Measurements from ENCODE around the gene PTPRM.

The PTPRM gene

GRCh38 chr18:7630731-7631442, 63.8 kb downstream of the PTPRM start:
- no peak for DNase-seq

GRCh38 chr18:7632152-7633098, 65.3 kb downstream of the PTPRM start:
- no peak for DNase-seq

GRCh38 chr18:7633171-7633570, 66.1 kb downstream of the PTPRM start:
- no peak for DNase-seq

- DNase-seq = no peak
Measured at GRCh38 chr18:7635948-7636347, 68.8 kb downstream of the PTPRM start.

GRCh38 chr18:7637269-7637668, 70.2 kb downstream of the PTPRM start:
- no peak for DNase-seq

DNA sequence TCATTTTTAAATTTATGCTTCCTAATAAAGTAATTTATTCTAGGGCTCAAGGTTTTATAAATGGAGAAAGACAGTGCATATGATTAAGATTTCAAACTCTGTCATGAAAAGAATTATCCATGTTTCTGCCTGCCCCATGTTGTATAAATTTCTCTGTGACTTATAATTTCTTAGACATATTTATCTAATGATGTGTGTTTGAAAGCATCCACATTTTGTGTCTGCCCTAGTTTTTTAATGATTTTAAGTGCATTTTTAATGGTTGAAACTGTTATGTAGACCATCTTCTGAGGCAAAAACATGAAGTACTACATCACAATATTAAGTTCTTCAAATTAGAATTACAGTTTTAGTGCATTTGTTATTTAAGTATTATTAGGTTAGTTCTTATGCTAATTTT, 71.2 kb downstream of the PTPRM start:
- DNase-seq = no peak

GRCh38 chr18:7641813-7642212, 74.7 kb downstream of the PTPRM start:
- no peak for DNase-seq

GRCh38 chr18:7642331-7642890, 75.3 kb downstream of the PTPRM start:
- DNase-seq = no peak

GRCh38 chr18:7645756-7646155, 78.6 kb downstream of the PTPRM start:
- no peak for DNase-seq

DNA sequence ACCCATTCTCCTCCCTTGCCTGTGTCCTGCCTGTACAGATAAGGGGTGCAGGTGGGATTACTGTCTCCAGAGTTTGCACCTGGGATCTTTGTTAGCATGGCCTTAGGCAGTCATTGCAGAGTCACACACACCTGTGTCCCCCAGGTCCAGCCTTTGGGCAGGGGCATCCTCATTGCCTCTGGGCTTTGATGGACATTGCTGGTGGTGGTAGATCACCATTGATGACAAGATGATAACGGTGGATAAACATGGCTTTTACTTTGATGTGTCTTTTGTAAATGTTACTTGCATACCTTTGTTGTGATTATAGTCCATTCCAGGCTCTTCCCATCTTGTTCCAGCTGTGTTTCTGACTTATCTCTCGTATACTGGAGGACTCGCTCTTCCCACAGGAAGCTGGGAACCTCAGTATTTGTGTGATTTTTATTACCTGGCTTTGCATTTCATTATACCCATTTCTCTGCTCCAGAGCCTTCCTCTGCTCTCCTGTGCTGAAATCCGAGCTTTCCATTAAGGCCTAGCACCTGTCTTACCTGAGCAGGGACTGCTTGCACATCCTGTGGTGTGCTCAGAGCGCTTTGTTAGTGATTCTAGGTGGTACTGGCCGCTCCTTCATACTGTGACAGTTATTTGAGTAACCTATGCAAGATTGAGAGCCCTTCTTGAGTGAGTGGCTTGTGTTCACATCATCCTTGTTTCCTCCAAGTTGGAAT, 79.2 kb downstream of the PTPRM start:
- DNase-seq = no peak

- DNase-seq = no peak
Measured at GRCh38 chr18:7647500-7647899, 80.4 kb downstream of the PTPRM start.

DNA sequence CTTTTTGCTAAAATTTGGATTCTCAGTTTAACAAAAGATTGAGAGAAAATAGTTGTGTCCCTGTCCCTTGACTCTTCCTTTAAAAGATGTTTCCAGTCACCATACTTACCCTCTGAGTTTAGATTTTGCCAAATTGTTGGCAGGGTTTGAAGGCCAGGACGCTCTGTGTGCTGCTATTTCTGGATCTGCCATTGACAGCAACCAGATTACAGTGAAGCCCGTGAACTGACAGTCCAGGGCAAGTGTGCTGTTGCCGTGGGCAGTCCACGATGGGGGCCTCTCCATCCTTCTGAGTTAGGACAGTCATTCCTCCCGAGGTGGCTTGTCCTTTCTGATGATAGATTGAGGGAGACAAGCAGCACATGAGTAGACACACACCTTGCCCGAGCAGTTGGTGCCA, 89.9 kb downstream of the PTPRM start:
- no peak for DNase-seq

DNA sequence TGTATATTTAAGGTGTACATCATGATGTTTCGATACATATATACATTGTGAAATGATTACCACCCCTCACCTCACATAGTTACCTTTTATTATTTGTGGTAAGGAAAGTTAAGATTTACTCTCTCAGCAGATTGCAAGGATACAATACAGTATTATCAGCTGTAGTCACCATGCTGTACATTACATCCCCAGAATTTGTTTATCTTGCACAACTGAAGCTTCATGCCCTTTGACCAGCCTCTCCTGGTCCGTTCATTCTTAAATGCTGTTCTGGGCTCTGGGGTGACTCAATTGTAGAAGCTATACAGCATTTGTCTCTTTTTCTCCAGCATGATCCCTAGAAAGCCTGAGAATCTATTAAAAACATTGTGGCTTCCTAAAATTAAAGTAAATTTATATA, 90.8 kb downstream of the PTPRM start:
- no peak for DNase-seq

GRCh38 chr18:7658701-7659100, 91.6 kb downstream of the PTPRM start:
- no peak for DNase-seq

DNA sequence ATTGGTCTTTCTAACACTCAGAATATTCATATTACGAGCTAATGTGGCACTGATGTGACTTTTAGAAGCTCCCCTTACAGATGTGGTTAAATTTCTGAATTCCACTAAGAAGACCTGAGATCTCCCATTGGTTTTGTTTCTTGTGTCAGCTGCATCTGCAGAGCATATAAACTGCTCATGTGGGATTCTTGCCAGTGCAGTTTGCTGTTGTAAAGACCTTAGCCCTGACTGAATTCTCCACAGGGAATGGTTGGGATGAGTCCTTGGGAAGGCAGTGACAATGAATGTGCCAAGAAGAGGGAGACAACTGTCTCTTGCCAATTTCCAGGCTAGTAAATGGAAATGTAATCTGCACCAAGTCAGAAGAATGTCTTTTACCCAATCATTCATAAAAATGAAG, 94.1 kb downstream of the PTPRM start:
- no peak for DNase-seq

- DNase-seq = no peak
Measured at GRCh38 chr18:7662866-7663265, 95.8 kb downstream of the PTPRM start.

DNA sequence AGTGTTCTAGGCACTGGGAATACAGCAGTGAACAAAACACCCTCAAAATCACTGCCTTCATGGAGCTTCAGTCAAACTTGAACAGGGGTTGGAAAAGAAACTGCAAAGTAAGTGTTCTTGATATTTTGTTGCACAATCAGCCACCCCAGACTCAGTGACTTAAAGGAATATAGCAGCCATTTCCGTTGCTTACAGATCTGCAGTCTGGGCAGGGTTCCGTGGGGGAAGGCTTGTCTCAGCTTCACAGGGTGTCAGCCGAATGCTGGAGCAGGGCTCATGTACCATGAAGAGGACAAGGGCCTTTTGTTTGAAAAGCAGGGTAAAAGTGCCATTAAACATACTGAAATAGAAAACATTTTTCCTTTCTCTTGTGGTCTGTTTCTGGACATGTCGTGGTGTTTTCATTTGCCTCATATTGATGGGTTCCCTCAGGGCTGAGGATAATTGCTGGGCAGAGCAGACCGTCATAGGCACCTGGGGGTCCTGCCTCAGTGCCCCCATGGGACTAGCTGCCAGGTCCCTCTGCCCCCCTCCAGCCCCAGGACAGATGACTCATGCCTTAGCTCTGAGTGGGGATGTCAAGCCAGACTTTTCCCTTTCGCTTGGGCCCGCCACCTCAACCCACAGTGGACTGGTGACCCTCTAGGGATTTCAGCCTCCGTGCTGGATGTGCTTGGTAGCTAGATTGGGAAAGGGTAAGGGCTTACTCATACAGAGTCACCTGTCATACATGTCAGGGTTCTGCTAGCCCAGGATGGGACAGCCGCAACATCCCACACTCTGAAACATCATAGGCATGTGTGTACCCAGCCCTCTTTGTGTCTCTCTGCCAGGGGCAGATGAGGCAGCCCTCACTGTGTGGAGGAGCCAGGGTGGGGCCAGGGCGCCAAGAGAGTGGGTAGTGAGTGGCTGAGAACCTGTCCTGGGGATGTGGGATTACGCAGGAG, 96.5 kb downstream of the PTPRM start:
- DNase-seq = no peak

- no peak for DNase-seq
Measured at GRCh38 chr18:7666195-7666776, 99.2 kb downstream of the PTPRM start.

GRCh38 chr18:7668392-7668791, 101.3 kb downstream of the PTPRM start:
- no peak for DNase-seq

- no peak for DNase-seq
Measured at GRCh38 chr18:7669361-7669760, 102.2 kb downstream of the PTPRM start.

DNA sequence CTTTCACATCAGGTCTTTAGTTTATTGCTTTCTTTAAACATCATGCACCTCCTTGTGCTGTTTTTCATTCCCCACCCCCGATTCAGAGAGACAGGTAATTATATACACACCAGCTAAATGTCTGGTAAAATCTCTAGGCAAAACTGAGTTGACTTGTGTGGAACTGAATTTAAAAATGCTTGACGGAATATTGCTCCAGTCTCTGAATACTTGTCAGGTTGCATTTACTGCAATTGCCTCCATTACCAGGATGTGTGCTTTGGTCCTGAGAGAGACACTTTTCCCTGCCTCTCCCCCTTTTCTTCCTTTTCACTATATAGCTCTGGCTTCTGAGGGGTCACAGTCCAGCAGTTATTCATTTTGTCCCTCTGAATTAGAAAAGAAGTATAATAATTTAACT, 104.0 kb downstream of the PTPRM start:
- DNase-seq = no peak

Measured in activated CD8-positive, alpha-beta memory T cell treated with anti-CD3 and anti-CD28 coated beads, Interleukin-2, amount 50 U/mL, for 4 hours (primary cell).